Keratinocyte (primary cell): ENCODE measurements around the gene SHISA4. TPM values are rescaled to one million over a fixed set of nuclear protein-coding genes. Genes with fewer than 3 reads are reported as not detected.

ENCODE experiments used
- DNase-seq: peaks from one replicate; pipeline ENCODE4 v3.0.0-alpha.2; 2011; ENCODE audit warnings: low read depth, missing footprints, low spot score
- FAIRE-seq: peaks from 2 replicates; lab custom pipeline; 2011; peaks lifted over from hg19 to GRCh38; lab: Jason Lieb, UNC
- H2AFZ ChIP-seq: 2 replicates; pipeline ENCODE4 v1.6.0; 2012; ENCODE audit warnings: low read length, control low read depth, inconsistent platforms; ENCODE audit not compliant: control insufficient read depth
- H3K27ac ChIP-seq: 2 replicates; pipeline ENCODE4 v1.5.1; 2011; ENCODE audit warnings: low read length; ENCODE audit not compliant: control insufficient read depth, insufficient read depth
- H3K27me3 ChIP-seq: 3 replicates; pipeline ENCODE4 v1.6.0; 2011; ENCODE audit warnings: low read length; ENCODE audit not compliant: control insufficient read depth, insufficient read depth; ENCODE audit errors: extremely low read depth
- H3K36me3 ChIP-seq, 2 experiments: 2 replicates in 1 of 2; 3 replicates in 1 of 2; pipeline ENCODE4 v1.5.1; 2011; ENCODE audit warnings: low read length in 2 of 2, mild to moderate bottlenecking in 1 of 2; ENCODE audit not compliant: control insufficient read depth in 2 of 2, insufficient read depth in 2 of 2; ENCODE audit errors: extremely low read depth in 1 of 2
- H3K4me1 ChIP-seq: 3 replicates; pipeline ENCODE4 v1.5.1; 2011; ENCODE audit warnings: low read length; ENCODE audit not compliant: control insufficient read depth, insufficient read depth; ENCODE audit errors: extremely low read depth
- H3K4me2 ChIP-seq: 3 replicates; pipeline ENCODE4 v1.6.0; 2011; ENCODE audit warnings: low read depth, low read length; ENCODE audit not compliant: control insufficient read depth, insufficient read depth; ENCODE audit errors: extremely low read depth
- H3K4me3 ChIP-seq, 3 experiments: fragments of 200-600 bp in 1 of 3; sonication (generic) in 1 of 3; 2 replicates in 2 of 3; 3 replicates in 1 of 3; pipeline ENCODE4 v1.5.1; 2011 to 2016; ENCODE audit warnings: low read length in 3 of 3, mild to moderate bottlenecking in 3 of 3, control low read depth in 2 of 3, inconsistent platforms in 1 of 3, low read depth in 1 of 3, mixed read lengths in 1 of 3, mixed run types in 1 of 3, moderate library complexity in 1 of 3; ENCODE audit not compliant: control insufficient read depth in 2 of 3, insufficient read depth in 2 of 3; ENCODE audit errors: extremely low read depth in 1 of 3
- H3K79me2 ChIP-seq: 2 replicates; pipeline ENCODE4 v1.6.0; 2012; ENCODE audit warnings: low read length; ENCODE audit not compliant: control insufficient read depth, insufficient read depth
- H3K9ac ChIP-seq: 3 replicates; pipeline ENCODE4 v1.6.0; 2011; ENCODE audit warnings: low read length; ENCODE audit not compliant: control insufficient read depth, insufficient read depth; ENCODE audit errors: extremely low read depth
- H3K9me1 ChIP-seq: 3 replicates; pipeline ENCODE4 v1.6.0; 2011; ENCODE audit warnings: low read length; ENCODE audit not compliant: control insufficient read depth, insufficient read depth; ENCODE audit errors: extremely low read depth
- H3K9me3 ChIP-seq: 2 replicates; pipeline ENCODE4 v1.5.1; 2012; ENCODE audit warnings: low read depth, low read length; ENCODE audit not compliant: control insufficient read depth
- H4K20me1 ChIP-seq: 3 replicates; pipeline ENCODE4 v1.6.0; 2011; ENCODE audit warnings: low read length; ENCODE audit not compliant: control insufficient read depth, insufficient read depth; ENCODE audit errors: extremely low read depth
- CTCF ChIP-seq, 3 experiments: IDR thresholded peaks in 1 of 3; conservative IDR thresholded peaks in 1 of 3; optimal IDR thresholded peaks in 1 of 3; 2 replicates in 2 of 3; 3 replicates in 1 of 3; pipeline versions ENCODE3 to v1.5.1; 2011; ENCODE audit warnings: low read length in 3 of 3, mild to moderate bottlenecking in 3 of 3, moderate library complexity in 2 of 3, control low read depth in 1 of 3, inconsistent platforms in 1 of 3; ENCODE audit not compliant: insufficient read depth in 2 of 3; ENCODE audit errors: extremely low read depth in 1 of 3
- EZH2 ChIP-seq: IDR thresholded peaks from one replicate; pipeline ENCODE4 v1.6.1; 2012; ENCODE audit warnings: inconsistent platforms, mild to moderate bottlenecking, low read length, moderate library complexity
- dilution Hi-C: fragments of 300-500 bp; cut with MboI; formaldehyde crosslinking; loops from one replicate; pipeline ENCODE4 v1.7.0; 2020; ENCODE audit warnings: low sequenced_read_pairs; ENCODE audit not compliant: extremely low pct_ligation_motif_present
- polyA plus RNA-seq, 5 experiments: library from polyadenylated mRNA; depleted of rRNA in 3 of 5; stranded (reverse) in 3 of 5; stranded (forward) in 1 of 5; unstranded in 1 of 5; fragments of >200 nt; gene quantifications; 1 replicate in 1 of 5; 2 replicates in 3 of 5; 3 replicates in 1 of 5; pipeline versions ENCODE4 v1.2.1 to v1.2.3, GENCODE V29; 2011 to 2012; ENCODE audit warnings: missing spikeins in 2 of 5, low read depth in 1 of 5, low replicate concordance in 1 of 5

SHISA4 gene
- polyA plus RNA-seq, 1 donor (not counting 4 experiments of a cell fraction or from before 2014, with no cell fraction given), result 2.2 TPM

DNA sequence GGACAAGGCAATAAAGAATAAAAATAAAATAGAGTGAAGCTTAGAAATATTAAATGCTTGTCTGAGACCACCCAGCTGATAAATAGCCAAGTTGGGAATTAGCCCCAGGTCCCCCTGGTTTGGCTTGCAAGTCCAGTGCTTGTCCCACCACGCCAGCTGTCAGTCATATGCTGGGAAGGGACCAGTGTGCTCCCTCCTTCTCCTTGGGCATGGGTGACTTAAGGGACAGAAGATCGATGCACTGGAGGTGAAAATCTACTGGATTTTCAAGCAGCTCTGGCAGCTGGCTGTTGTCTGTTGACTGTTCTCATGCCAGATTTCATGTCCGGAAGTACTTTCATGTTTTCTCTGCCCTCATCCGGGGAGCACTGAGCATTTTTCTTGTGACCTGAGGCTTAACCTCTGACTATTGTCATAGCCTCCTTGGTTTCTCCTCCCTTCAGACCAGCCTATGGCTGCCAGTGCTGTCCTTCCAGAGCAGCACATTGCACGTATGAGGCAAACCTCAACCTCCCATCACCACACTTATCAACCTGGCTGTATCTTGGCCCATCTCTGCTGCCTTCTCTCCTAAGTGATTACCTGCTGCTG lies 45.2 kb downstream of the SHISA4 start:
- no peak overlapping the region for H3K4me3 ChIP-seq
- H3K4me1 ChIP-seq, result peaks cover 9% of the 10 kb centered on the region
- no peaks in the 10 kb centered on the region for H3K9me1 ChIP-seq
- no peak overlapping the region for H3K4me2 ChIP-seq
- no peak overlapping the region for H3K9ac ChIP-seq
- no peaks in the 10 kb centered on the region for H3K27me3 ChIP-seq
- no peaks in the 10 kb centered on the region for H4K20me1 ChIP-seq
- H2AFZ ChIP-seq, result no peak overlapping the region
- DNase-seq, result no peak
- H3K36me3 ChIP-seq, result no peaks in the 10 kb centered on the region
- dilution Hi-C loops, result no loop called here
- no peaks in the 10 kb centered on the region for H3K9me3 ChIP-seq
- H3K79me2 ChIP-seq, result no peaks in the 10 kb centered on the region
- no peak for FAIRE-seq
- TF ChIP-seq EZH2 (no peak), CTCF (optimal IDR thresholded peaks at IDR 0.05 in 1 of 3, IDR thresholded peaks at IDR 0.05 in 1 of 3, conservative IDR thresholded peaks at IDR 0.05 in 1 of 3; ENCODE audit: extremely low read depth in 1 of 3, insufficient read depth in 2 of 3, low read length in 3 of 3) (no peak)
- no peak overlapping the region for H3K27ac ChIP-seq

DNA sequence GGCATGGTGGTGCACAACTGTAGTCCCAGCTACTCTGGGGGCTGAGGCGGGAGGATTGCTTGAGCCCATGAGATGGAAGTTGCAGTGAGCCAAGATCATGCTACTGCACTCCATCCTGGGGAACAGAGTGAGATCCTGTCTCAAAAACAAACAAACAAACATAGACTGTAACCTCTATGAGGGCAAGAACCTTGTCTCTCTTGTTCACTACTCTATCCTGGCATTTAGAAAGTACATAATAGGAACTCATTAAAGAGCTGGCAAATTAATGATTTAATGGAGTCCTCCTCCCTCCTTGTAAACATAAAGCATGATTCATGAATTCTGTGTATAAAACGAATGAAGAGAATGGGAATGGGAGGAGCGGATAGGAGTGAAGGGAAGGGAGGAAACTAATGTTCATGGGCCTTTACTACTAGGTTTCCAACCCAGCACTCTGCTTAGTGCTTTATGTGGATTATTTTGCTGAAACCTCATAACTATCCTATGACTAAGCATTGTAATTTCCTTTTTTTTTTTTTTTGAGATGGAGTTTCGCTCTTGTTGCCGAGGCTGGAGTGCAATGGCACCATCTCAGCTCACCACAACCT lies 49.0 kb downstream of the SHISA4 start:
- no peaks in the 10 kb centered on the region for H3K9me1 ChIP-seq
- TF ChIP-seq CTCF (optimal IDR thresholded peaks at IDR 0.05 in 1 of 3, IDR thresholded peaks at IDR 0.05 in 1 of 3, conservative IDR thresholded peaks at IDR 0.05 in 1 of 3; ENCODE audit: extremely low read depth in 1 of 3, insufficient read depth in 2 of 3, low read length in 3 of 3) (no peak), EZH2 (no peak)
- H3K36me3 ChIP-seq, result no peaks in the 10 kb centered on the region
- no peaks in the 10 kb centered on the region for H3K27me3 ChIP-seq
- H3K27ac ChIP-seq, result no peak overlapping the region
- H3K4me3 ChIP-seq, result no peak overlapping the region
- dilution Hi-C loops, result no loop called here
- DNase-seq (no peak), FAIRE-seq (no peak)
- H3K4me1 ChIP-seq, result peaks cover 9% of the 10 kb centered on the region
- no peak overlapping the region for H3K9ac ChIP-seq
- H3K79me2 ChIP-seq, result no peaks in the 10 kb centered on the region
- H4K20me1 ChIP-seq, result no peaks in the 10 kb centered on the region
- H2AFZ ChIP-seq, result no peak overlapping the region
- H3K9me3 ChIP-seq, result no peaks in the 10 kb centered on the region
- peak overlapping the region; percentile 32 for H3K4me2 ChIP-seq
